Astrocyte (in vitro differentiated cells and primary cell): Measurements from ENCODE around the gene LIN52. TPM values are rescaled to one million over a fixed set of nuclear protein-coding genes. Genes with fewer than 3 reads are reported as not detected.

ENCODE experiments used
- DNase-seq: peaks from one replicate; pipeline ENCODE4 v3.0.0-alpha.2; 2010; ENCODE audit warnings: low read depth
- FAIRE-seq: peaks from 2 replicates; lab custom pipeline; 2011; peaks lifted over from hg19 to GRCh38; lab: Jason Lieb, UNC
- H2AFZ ChIP-seq: 2 replicates; pipeline ENCODE4 v1.6.0; 2012; ENCODE audit warnings: low read depth, low read length, inconsistent platforms
- H3K27ac ChIP-seq: 2 replicates; pipeline ENCODE4 v1.5.1; 2011; ENCODE audit warnings: low read depth, low read length, inconsistent platforms
- H3K27me3 ChIP-seq: 2 replicates; pipeline ENCODE4 v1.6.0; 2011; ENCODE audit warnings: low read length, inconsistent platforms; ENCODE audit not compliant: insufficient read depth
- H3K36me3 ChIP-seq: 2 replicates; pipeline ENCODE4 v1.5.1; 2011; ENCODE audit warnings: low read length, inconsistent platforms; ENCODE audit not compliant: insufficient read depth
- H3K4me1 ChIP-seq: 2 replicates; pipeline ENCODE4 v1.5.1; 2011; ENCODE audit warnings: low read length, inconsistent platforms; ENCODE audit not compliant: insufficient read depth
- H3K4me2 ChIP-seq: 2 replicates; pipeline ENCODE4 v1.6.0; 2012; ENCODE audit warnings: low read length, inconsistent platforms
- H3K4me3 ChIP-seq: 2 replicates; pipeline ENCODE4 v1.5.1; 2011; ENCODE audit warnings: low read depth, mild to moderate bottlenecking, low read length, inconsistent platforms; ENCODE audit not compliant: insufficient read depth
- H3K79me2 ChIP-seq: 2 replicates; pipeline ENCODE4 v1.6.0; 2012; ENCODE audit warnings: mild to moderate bottlenecking, low read length, inconsistent platforms; ENCODE audit not compliant: insufficient read depth
- H3K9ac ChIP-seq: 2 replicates; pipeline ENCODE4 v1.6.0; 2012; ENCODE audit warnings: mild to moderate bottlenecking, low read length, inconsistent platforms
- H3K9me3 ChIP-seq: 2 replicates; pipeline ENCODE4 v1.5.1; 2012; ENCODE audit warnings: low read depth, mild to moderate bottlenecking, low read length, inconsistent platforms; ENCODE audit not compliant: insufficient read depth
- H4K20me1 ChIP-seq: 2 replicates; pipeline ENCODE4 v1.6.0; 2012; ENCODE audit warnings: low read length, inconsistent platforms; ENCODE audit not compliant: insufficient read depth
- H3K27ac Mint-ChIP-seq: one replicate; pipeline ENCODE4 v1.8.0; 2021; ENCODE audit warnings: mild to moderate bottlenecking, mixed read lengths; ENCODE audit not compliant: unreplicated experiment
- H3K27me3 Mint-ChIP-seq: one replicate; pipeline ENCODE4 v1.8.0; 2021; ENCODE audit warnings: low read depth, mixed read lengths; ENCODE audit not compliant: unreplicated experiment
- H3K36me3 Mint-ChIP-seq: one replicate; pipeline ENCODE4 v1.8.0; 2021; ENCODE audit warnings: low read depth, mixed read lengths; ENCODE audit not compliant: unreplicated experiment
- H3K4me1 Mint-ChIP-seq: one replicate; pipeline ENCODE4 v1.8.0; 2021; ENCODE audit warnings: low read depth, mixed read lengths; ENCODE audit not compliant: unreplicated experiment
- H3K4me3 Mint-ChIP-seq: one replicate; pipeline ENCODE4 v1.8.0; 2021; ENCODE audit warnings: mild to moderate bottlenecking, moderate library complexity, mixed read lengths; ENCODE audit not compliant: unreplicated experiment
- H3K9me3 Mint-ChIP-seq: one replicate; pipeline ENCODE4 v1.8.0; 2021; ENCODE audit warnings: mild to moderate bottlenecking, mixed read lengths; ENCODE audit not compliant: unreplicated experiment
- EZH2 ChIP-seq: IDR thresholded peaks from 2 replicates; pipeline ENCODE4 v1.6.1; 2012; ENCODE audit warnings: mild to moderate bottlenecking, low read length, inconsistent platforms; ENCODE audit not compliant: insufficient read depth
- total RNA-seq: library from RNA; stranded (reverse); gene quantifications from 2 replicates; pipeline ENCODE4 v1.2.1, GENCODE V29; 2021
- TF ChIP-seq, protein P1 (sequence below): IDR thresholded peaks from 2 replicates; pipeline ENCODE4 v1.5.1; 2011; ENCODE audit warnings: low read depth, mild to moderate bottlenecking, inconsistent platforms, low read length, moderate library complexity; ENCODE audit not compliant: insufficient read depth

LIN52 gene
- total RNA-seq, 1 donor from 2014 or later, result 5.5 TPM

- no peak overlapping the region for H3K4me3 Mint-ChIP-seq
- H3K9ac ChIP-seq, result no peak overlapping the region
- FAIRE-seq (no peak), DNase-seq (no peak)
- H3K36me3 ChIP-seq, result no peaks in the 10 kb centered on the region
- no peaks in the 10 kb centered on the region for H3K36me3 Mint-ChIP-seq
- no peak overlapping the region for H3K4me2 ChIP-seq
- H3K79me2 ChIP-seq, result no peaks in the 10 kb centered on the region
- H3K9me3 Mint-ChIP-seq, result no peaks in the 10 kb centered on the region
- no peaks in the 10 kb centered on the region for H3K9me3 ChIP-seq
- no peak overlapping the region for H3K27ac ChIP-seq
- H4K20me1 ChIP-seq, result no peaks in the 10 kb centered on the region
- no peaks in the 10 kb centered on the region for H3K27me3 ChIP-seq
- H2AFZ ChIP-seq, result no peak overlapping the region
- no peak overlapping the region for H3K27ac Mint-ChIP-seq
- no peaks in the 10 kb centered on the region for H3K27me3 Mint-ChIP-seq
- H3K4me1 Mint-ChIP-seq, result peaks cover 14% of the 10 kb centered on the region
- no peaks in the 10 kb centered on the region for H3K4me1 ChIP-seq
- TF ChIP-seq, protein P1, sequence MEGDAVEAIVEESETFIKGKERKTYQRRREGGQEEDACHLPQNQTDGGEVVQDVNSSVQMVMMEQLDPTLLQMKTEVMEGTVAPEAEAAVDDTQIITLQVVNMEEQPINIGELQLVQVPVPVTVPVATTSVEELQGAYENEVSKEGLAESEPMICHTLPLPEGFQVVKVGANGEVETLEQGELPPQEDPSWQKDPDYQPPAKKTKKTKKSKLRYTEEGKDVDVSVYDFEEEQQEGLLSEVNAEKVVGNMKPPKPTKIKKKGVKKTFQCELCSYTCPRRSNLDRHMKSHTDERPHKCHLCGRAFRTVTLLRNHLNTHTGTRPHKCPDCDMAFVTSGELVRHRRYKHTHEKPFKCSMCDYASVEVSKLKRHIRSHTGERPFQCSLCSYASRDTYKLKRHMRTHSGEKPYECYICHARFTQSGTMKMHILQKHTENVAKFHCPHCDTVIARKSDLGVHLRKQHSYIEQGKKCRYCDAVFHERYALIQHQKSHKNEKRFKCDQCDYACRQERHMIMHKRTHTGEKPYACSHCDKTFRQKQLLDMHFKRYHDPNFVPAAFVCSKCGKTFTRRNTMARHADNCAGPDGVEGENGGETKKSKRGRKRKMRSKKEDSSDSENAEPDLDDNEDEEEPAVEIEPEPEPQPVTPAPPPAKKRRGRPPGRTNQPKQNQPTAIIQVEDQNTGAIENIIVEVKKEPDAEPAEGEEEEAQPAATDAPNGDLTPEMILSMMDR, result no peak
- TF ChIP-seq EZH2, result no peak
- H3K4me3 ChIP-seq, result no peak overlapping the region
Observed at GRCh38 chr14:74134484-74134883, 49.7 kb downstream of the LIN52 start.

DNA sequence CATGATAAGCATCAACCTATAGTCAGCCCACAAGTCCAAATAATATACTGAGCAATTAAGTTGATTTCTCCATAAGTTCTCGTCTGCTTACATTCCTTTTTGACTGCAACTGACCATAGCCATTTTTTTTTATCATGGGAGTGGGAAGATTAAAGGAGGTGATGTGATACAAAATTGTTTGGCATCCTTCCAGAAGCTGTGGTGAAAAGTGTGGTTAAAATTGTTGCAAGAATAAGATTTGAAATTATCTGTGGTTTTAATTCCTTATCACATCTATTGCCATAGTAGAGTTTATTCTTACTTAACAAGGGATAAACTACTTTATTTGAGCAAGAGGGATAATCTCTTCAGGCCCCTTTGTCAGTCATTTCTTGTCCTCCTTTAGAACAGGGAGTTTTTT, 50.7 kb downstream of the LIN52 start:
- H4K20me1 ChIP-seq, result no peaks in the 10 kb centered on the region
- peaks cover 14% of the 10 kb centered on the region for H3K4me1 Mint-ChIP-seq
- H3K4me3 ChIP-seq, result no peak overlapping the region
- H2AFZ ChIP-seq, result no peak overlapping the region
- H3K27ac Mint-ChIP-seq, result no peak overlapping the region
- no peak overlapping the region for H3K4me3 Mint-ChIP-seq
- no peaks in the 10 kb centered on the region for H3K36me3 ChIP-seq
- H3K9ac ChIP-seq, result no peak overlapping the region
- no peaks in the 10 kb centered on the region for H3K4me1 ChIP-seq
- TF ChIP-seq, protein P1, result no peak
- no peak for TF ChIP-seq EZH2
- no peaks in the 10 kb centered on the region for H3K27me3 ChIP-seq
- no peaks in the 10 kb centered on the region for H3K9me3 ChIP-seq
- H3K79me2 ChIP-seq, result no peaks in the 10 kb centered on the region
- H3K27ac ChIP-seq, result no peak overlapping the region
- H3K27me3 Mint-ChIP-seq, result no peaks in the 10 kb centered on the region
- no peaks in the 10 kb centered on the region for H3K36me3 Mint-ChIP-seq
- no peaks in the 10 kb centered on the region for H3K9me3 Mint-ChIP-seq
- FAIRE-seq (no peak), DNase-seq (peak; percentile 84)
- H3K4me2 ChIP-seq, result no peak overlapping the region

GRCh38 chr14:74140374-74140850, 55.7 kb downstream of the LIN52 start:
- Mint-ChIP-seq H3K9me3 (no peaks in the 10 kb centered on the region), H3K4me3 (no peak overlapping the region), H3K27me3 (no peaks in the 10 kb centered on the region), H3K36me3 (no peaks in the 10 kb centered on the region), H3K27ac (no peak overlapping the region), H3K4me1 (peaks cover 3% of the 10 kb centered on the region)
- Histone ChIP-seq H3K36me3 (no peaks in the 10 kb centered on the region), H3K9ac (no peak overlapping the region), H3K4me3 (no peak overlapping the region), H3K4me2 (no peak overlapping the region), H3K9me3 (no peaks in the 10 kb centered on the region), H3K4me1 (no peaks in the 10 kb centered on the region), H2AFZ (no peak overlapping the region), H3K79me2 (no peaks in the 10 kb centered on the region), H3K27ac (no peak overlapping the region), H3K27me3 (no peaks in the 10 kb centered on the region), H4K20me1 (no peaks in the 10 kb centered on the region)
- FAIRE-seq (no peak), DNase-seq (no peak)
- no peak for TF ChIP-seq EZH2
- TF ChIP-seq, protein P1, result no peak
